ENCODE measurements around the gene LKAAEAR1. TPM values are rescaled to one million over a fixed set of nuclear protein-coding genes. Genes with fewer than 3 reads are reported as not detected.

The LKAAEAR1 gene
- total and polyA plus RNA-seq, 2 of the 13 experiments (the other 11 are each of a cell fraction or from before 2014, with no cell fraction given): not detected

- TF ChIP-seq CHCHD3 (CRISPR knock-in tag; IDR thresholded peaks at IDR 0.05) (peak; percentile 23), GATA4 (IDR thresholded peaks at IDR 0.05; ENCODE audit: borderline replicate concordance, low read depth) (no peak), ZNF557 (CRISPR knock-in tag; IDR thresholded peaks at IDR 0.05) (peak; percentile 82; the same call in 1 of the 2 replicates), GTF3A (CRISPR knock-in tag; conservative IDR thresholded peaks at IDR 0.05) (no peak), ZBTB10 (CRISPR knock-in tag; IDR thresholded peaks at IDR 0.05; ENCODE audit: borderline replicate concordance) (0 out of 2 replicates have a peak, but pooled peaks have one; percentile 8), MXD3 (CRISPR knock-in tag; IDR thresholded peaks at IDR 0.05) (0 out of 2 replicates have a peak, but pooled peaks have one; percentile 42), ZNF720 (CRISPR knock-in tag; IDR thresholded peaks at IDR 0.05) (0 out of 2 replicates have a peak, but pooled peaks have one; percentile 46), NR3C1 (CRISPR knock-in tag; IDR thresholded peaks at IDR 0.05) (0 out of 2 replicates have a peak, but pooled peaks have one; percentile 39), ZFP37 (CRISPR knock-in tag; IDR thresholded peaks at IDR 0.05; ENCODE audit: borderline replicate concordance) (0 out of 2 replicates have a peak, but pooled peaks have one; percentile 6), NFKBIZ (CRISPR knock-in tag; IDR thresholded peaks at IDR 0.05) (peak; percentile 71; the same call in 1 of the 2 replicates), ZBTB39 (CRISPR knock-in tag; IDR thresholded peaks at IDR 0.05) (peak; percentile 82; the same call in 1 of the 2 replicates), GRHL1 (CRISPR knock-in tag; conservative IDR thresholded peaks at IDR 0.05) (no peak), DBP (CRISPR knock-in tag; IDR thresholded peaks at IDR 0.05; ENCODE audit: not compliant biosample characterization) (peak; percentile 63), POGZ (CRISPR knock-in tag; IDR thresholded peaks at IDR 0.05) (no peak), ARID2 (CRISPR knock-in tag; IDR thresholded peaks at IDR 0.05; ENCODE audit: borderline replicate concordance) (peak; percentile 86; the same call in 1 of the 2 replicates), BCL6 (CRISPR knock-in tag; IDR thresholded peaks at IDR 0.05) (no peak; the same call in 1 of the 2 replicates), ZBTB49 (CRISPR knock-in tag; IDR thresholded peaks at IDR 0.05; ENCODE audit: borderline replicate concordance) (0 out of 2 replicates have a peak, but pooled peaks have one; percentile 9)
These were observed 20.6 kb downstream of the LKAAEAR1 start (continued) for GRCh38 chr20:64063389-64064144.

Measured in HepG2 (cell line).